ENCODE data around the gene KMT2B.

The KMT2B gene

GRCh38 chr19:35693835-35694599 is 23.8 kb upstream of the KMT2B start:
- H3K27me3 ChIP-seq (ENCODE audit: control insufficient read depth, insufficient read depth, low read length) = no peaks in the 10 kb centered on the region
- H3K4me1 ChIP-seq (ENCODE audit: control insufficient read depth, insufficient read depth, low read length) = no peaks in the 10 kb centered on the region
- H3K36me3 ChIP-seq (ENCODE audit: control insufficient read depth, insufficient read depth, low read length) = no peaks in the 10 kb centered on the region
- no peaks in the 10 kb centered on the region for H3K9me3 ChIP-seq (ENCODE audit: control insufficient read depth, low read length)
- no peak overlapping the region for H3K4me3 ChIP-seq (ENCODE audit: low read length)
- H3K9ac ChIP-seq (ENCODE audit: low read length) = no peak overlapping the region

GRCh38 chr19:35695895-35696422 is 21.8 kb upstream of the KMT2B start:
- Histone ChIP-seq H3K4me3 (ENCODE audit: low read length) (no peak overlapping the region), H3K36me3 (ENCODE audit: control insufficient read depth, insufficient read depth, low read length) (no peaks in the 10 kb centered on the region), H3K9ac (ENCODE audit: low read length) (no peak overlapping the region), H3K27me3 (ENCODE audit: control insufficient read depth, insufficient read depth, low read length) (no peaks in the 10 kb centered on the region), H3K4me1 (ENCODE audit: control insufficient read depth, insufficient read depth, low read length) (no peaks in the 10 kb centered on the region), H3K9me3 (ENCODE audit: control insufficient read depth, low read length) (no peaks in the 10 kb centered on the region)

GRCh38 chr19:35696835-35697234 is 21.0 kb upstream of the KMT2B start:
- Histone ChIP-seq H3K4me3 (ENCODE audit: low read length) (no peak overlapping the region), H3K9me3 (ENCODE audit: control insufficient read depth, low read length) (no peaks in the 10 kb centered on the region), H3K27me3 (ENCODE audit: control insufficient read depth, insufficient read depth, low read length) (no peaks in the 10 kb centered on the region), H3K4me1 (ENCODE audit: control insufficient read depth, insufficient read depth, low read length) (peaks cover under 1% of the 10 kb centered on the region), H3K36me3 (ENCODE audit: control insufficient read depth, insufficient read depth, low read length) (no peaks in the 10 kb centered on the region), H3K9ac (ENCODE audit: low read length) (no peak overlapping the region)

- Histone ChIP-seq H3K36me3 (ENCODE audit: control insufficient read depth, insufficient read depth, low read length) (no peaks in the 10 kb centered on the region), H3K9ac (ENCODE audit: low read length) (peak overlapping the region; percentile 50), H3K9me3 (ENCODE audit: control insufficient read depth, low read length) (no peaks in the 10 kb centered on the region), H3K4me3 (ENCODE audit: low read length) (peak overlapping the region; percentile 68), H3K27me3 (ENCODE audit: control insufficient read depth, insufficient read depth, low read length) (peaks cover 8% of the 10 kb centered on the region), H3K4me1 (ENCODE audit: control insufficient read depth, insufficient read depth, low read length) (peaks cover 4% of the 10 kb centered on the region)
Measured at GRCh38 chr19:35702223-35703012, 15.4 kb upstream of the KMT2B start.

- Histone ChIP-seq H3K9ac (ENCODE audit: low read length) (no peak overlapping the region), H3K4me3 (ENCODE audit: low read length) (no peak overlapping the region), H3K4me1 (ENCODE audit: control insufficient read depth, insufficient read depth, low read length) (peaks cover 4% of the 10 kb centered on the region), H3K9me3 (ENCODE audit: control insufficient read depth, low read length) (no peaks in the 10 kb centered on the region), H3K27me3 (ENCODE audit: control insufficient read depth, insufficient read depth, low read length) (peaks cover 8% of the 10 kb centered on the region), H3K36me3 (ENCODE audit: control insufficient read depth, insufficient read depth, low read length) (no peaks in the 10 kb centered on the region)
Measured at GRCh38 chr19:35703343-35703742, 14.5 kb upstream of the KMT2B start.

GRCh38 chr19:35704218-35704617 is 13.6 kb upstream of the KMT2B start, which contains the start of gene ZBTB32:
TSS of gene ZBTB32 (plus strand) at chr19:35704558. CDS start at chr19:35714627, 10,069 bp downstream.
- Histone ChIP-seq H3K4me3 (ENCODE audit: low read length) (no peak within 1 kb of the TSS), H3K36me3 (ENCODE audit: control insufficient read depth, insufficient read depth, low read length) (no peaks in the 10 kb centered on the region), H3K4me1 (ENCODE audit: control insufficient read depth, insufficient read depth, low read length) (peaks cover 4% of the 10 kb centered on the region), H3K27me3 (ENCODE audit: control insufficient read depth, insufficient read depth, low read length) (peaks cover 8% of the 10 kb centered on the region), H3K9me3 (ENCODE audit: control insufficient read depth, low read length) (no peaks in the 10 kb centered on the region), H3K9ac (ENCODE audit: low read length) (no peak within 1 kb of the TSS)

GRCh38 chr19:35708391-35708790 is 9.4 kb upstream of the KMT2B start:
- Histone ChIP-seq H3K36me3 (ENCODE audit: control insufficient read depth, insufficient read depth, low read length) (no peaks in the 10 kb centered on the region), H3K9me3 (ENCODE audit: control insufficient read depth, low read length) (no peaks in the 10 kb centered on the region), H3K9ac (ENCODE audit: low read length) (no peak overlapping the region), H3K27me3 (ENCODE audit: control insufficient read depth, insufficient read depth, low read length) (peaks cover 14% of the 10 kb centered on the region), H3K4me3 (ENCODE audit: low read length) (no peak overlapping the region), H3K4me1 (ENCODE audit: control insufficient read depth, insufficient read depth, low read length) (no peaks in the 10 kb centered on the region)

GRCh38 chr19:35710784-35711723 is 6.7 kb upstream of the KMT2B start:
- H3K9ac ChIP-seq (ENCODE audit: low read length) = no peak overlapping the region
- peaks cover 8% of the 10 kb centered on the region for H3K4me1 ChIP-seq (ENCODE audit: control insufficient read depth, insufficient read depth, low read length)
- no peaks in the 10 kb centered on the region for H3K9me3 ChIP-seq (ENCODE audit: control insufficient read depth, low read length)
- no peaks in the 10 kb centered on the region for H3K36me3 ChIP-seq (ENCODE audit: control insufficient read depth, insufficient read depth, low read length)
- peaks cover 6% of the 10 kb centered on the region for H3K27me3 ChIP-seq (ENCODE audit: control insufficient read depth, insufficient read depth, low read length)
- no peak overlapping the region for H3K4me3 ChIP-seq (ENCODE audit: low read length)

GRCh38 chr19:35712567-35713505 is 5.0 kb upstream of the KMT2B start:
- H3K4me3 ChIP-seq (ENCODE audit: low read length) = no peak overlapping the region
- peaks cover 11% of the 10 kb centered on the region for H3K4me1 ChIP-seq (ENCODE audit: control insufficient read depth, insufficient read depth, low read length)
- H3K36me3 ChIP-seq (ENCODE audit: control insufficient read depth, insufficient read depth, low read length) = no peaks in the 10 kb centered on the region

GRCh38 chr19:35713506-35713850 is 4.3 kb upstream of the KMT2B start:
- Histone ChIP-seq H3K4me3 (ENCODE audit: low read length) (no peak overlapping the region), H3K9ac (ENCODE audit: low read length) (no peak overlapping the region), H3K9me3 (ENCODE audit: control insufficient read depth, low read length) (no peaks in the 10 kb centered on the region), H3K36me3 (ENCODE audit: control insufficient read depth, insufficient read depth, low read length) (no peaks in the 10 kb centered on the region), H3K4me1 (ENCODE audit: control insufficient read depth, insufficient read depth, low read length) (peaks cover 11% of the 10 kb centered on the region), H3K27me3 (ENCODE audit: control insufficient read depth, insufficient read depth, low read length) (peaks cover 6% of the 10 kb centered on the region)

More at GRCh38 chr19:35712567-35713505, 5.0 kb upstream of the KMT2B start:
- Histone ChIP-seq H3K9me3 (ENCODE audit: control insufficient read depth, low read length) (no peaks in the 10 kb centered on the region), H3K27me3 (ENCODE audit: control insufficient read depth, insufficient read depth, low read length) (peaks cover 6% of the 10 kb centered on the region), H3K9ac (ENCODE audit: low read length) (no peak overlapping the region)
